Fibroblast of lung (primary cell): ENCODE data around the gene KCNH1. TPM values are rescaled to one million over a fixed set of nuclear protein-coding genes. Genes with fewer than 3 reads are reported as not detected.

ENCODE experiments used
- DNase-seq, 2 donors: peaks; one replicate each; pipeline versions ENCODE4 v3.0.0 to v3.0.0-alpha.2; 2010; ENCODE audit warnings: low read depth in 2 of 2
- H2AFZ ChIP-seq: 2 replicates; pipeline ENCODE4 v1.5.1; 2012; ENCODE audit warnings: low read length, control low read depth, inconsistent platforms
- H3K27ac ChIP-seq: 2 replicates; pipeline ENCODE4 v1.5.1; 2011; ENCODE audit warnings: low read length, control low read depth; ENCODE audit not compliant: insufficient read depth
- H3K27me3 ChIP-seq: 2 replicates; pipeline ENCODE4 v1.5.1; 2011; ENCODE audit warnings: mild to moderate bottlenecking, low read length; ENCODE audit not compliant: control insufficient read depth, insufficient read depth
- H3K36me3 ChIP-seq: 2 replicates; pipeline ENCODE4 v1.5.1; 2011; ENCODE audit warnings: low read length; ENCODE audit not compliant: control insufficient read depth, insufficient read depth
- H3K4me1 ChIP-seq: 2 replicates; pipeline ENCODE4 v1.5.1; 2011; ENCODE audit warnings: low read length; ENCODE audit not compliant: control insufficient read depth, insufficient read depth; ENCODE audit errors: extremely low read depth
- H3K4me2 ChIP-seq: 2 replicates; pipeline ENCODE4 v1.5.1; 2011; ENCODE audit warnings: low read length, control low read depth; ENCODE audit not compliant: insufficient read depth; ENCODE audit errors: extremely low read depth
- H3K4me3 ChIP-seq, 4 experiments: fragments of 200-600 bp in 1 of 4; sonication (generic) in 1 of 4; replicated peaks in 1 of 4; 2 replicates each; pipeline ENCODE4 v1.5.1; 2011 to 2016; ENCODE audit warnings: low read length in 4 of 4, low read depth in 3 of 4, mild to moderate bottlenecking in 3 of 4, control low read depth in 2 of 4, inconsistent platforms in 1 of 4, mixed read lengths in 1 of 4; ENCODE audit not compliant: insufficient read depth in 1 of 4; ENCODE audit errors: control extremely low read depth in 1 of 4
- H3K79me2 ChIP-seq: 2 replicates; pipeline ENCODE4 v1.5.1; 2012; ENCODE audit warnings: mild to moderate bottlenecking, low read length, inconsistent platforms; ENCODE audit not compliant: control insufficient read depth, insufficient read depth
- H3K9ac ChIP-seq: 2 replicates; pipeline ENCODE4 v1.5.1; 2011; ENCODE audit warnings: mild to moderate bottlenecking, low read length, control low read depth; ENCODE audit not compliant: insufficient read depth
- H3K9me3 ChIP-seq: 2 replicates; pipeline ENCODE4 v1.5.1; 2012; ENCODE audit warnings: low read depth, low read length; ENCODE audit not compliant: control insufficient read depth, insufficient read depth
- H4K20me1 ChIP-seq: 2 replicates; pipeline ENCODE4 v1.5.1; 2011; ENCODE audit warnings: low read length; ENCODE audit not compliant: control insufficient read depth, insufficient read depth; ENCODE audit errors: extremely low read depth
- CTCF ChIP-seq, 2 donors: IDR thresholded peaks in 1 of 2; conservative IDR thresholded peaks in 1 of 2; 1 replicate in 1 of 2; 2 replicates in 1 of 2; pipeline ENCODE4 v1.5.1; 2011 to 2012; ENCODE audit warnings: low read length in 2 of 2, control low read depth in 1 of 2, inconsistent platforms in 1 of 2, low read depth in 1 of 2, mild to moderate bottlenecking in 1 of 2
- EZH2 ChIP-seq: IDR thresholded peaks from 2 replicates; pipeline ENCODE4 v1.5.1; 2012; ENCODE audit warnings: low read length, control low read depth, mild to moderate bottlenecking; ENCODE audit errors: missing control alignments
- polyA plus RNA-seq, 2 donors: library from polyadenylated mRNA; depleted of rRNA in 1 of 2; stranded (reverse) in 1 of 2; unstranded in 1 of 2; fragments of >200 nt; gene quantifications; 2 replicates each; pipeline ENCODE4 v1.2.1, GENCODE V29; 2011 to 2012; ENCODE audit warnings: missing spikeins in 1 of 2
- total RNA-seq: library from RNA; depleted of rRNA; stranded (reverse); fragments of >200 nt; gene quantifications from 2 replicates; pipeline ENCODE4 v1.2.1, GENCODE V29; 2014

Gene KCNH1
- total and polyA plus RNA-seq, 2 donors (not counting 1 experiment from before 2014, with no cell fraction given) = 0.17 to 1.5 TPM

- Histone ChIP-seq H3K79me2 (no peaks in the 10 kb centered on the region), H3K27ac (no peak overlapping the region), H3K9ac (no peak overlapping the region), H3K9me3 (no peaks in the 10 kb centered on the region), H3K36me3 (no peaks in the 10 kb centered on the region), H3K4me1 (no peaks in the 10 kb centered on the region), H2AFZ (no peak overlapping the region), H3K4me2 (no peak overlapping the region), H3K4me3 (no peak overlapping the region), H4K20me1 (no peaks in the 10 kb centered on the region), H3K27me3 (no peaks in the 10 kb centered on the region)
- TF ChIP-seq EZH2 (no peak), CTCF (conservative IDR thresholded peaks at IDR 0.05 in 1 of 2, IDR thresholded peaks at IDR 0.05 in 1 of 2; ENCODE audit: low read depth in 1 of 2, low read length in 2 of 2) (no peak)
- no peak for DNase-seq
These were observed 500.8 kb downstream of the KCNH1 start for GRCh38 chr1:210633140-210633539.

GRCh38 chr1:210631399-210631798 lies 502.5 kb downstream of the KCNH1 start:
- DNase-seq = no peak
- H3K9ac ChIP-seq = no peak overlapping the region
- H3K27ac ChIP-seq = no peak overlapping the region
- no peaks in the 10 kb centered on the region for H3K9me3 ChIP-seq
- no peaks in the 10 kb centered on the region for H4K20me1 ChIP-seq
- no peak overlapping the region for H3K4me3 ChIP-seq
- H3K4me1 ChIP-seq = no peaks in the 10 kb centered on the region
- H2AFZ ChIP-seq = no peak overlapping the region
- TF ChIP-seq CTCF (conservative IDR thresholded peaks at IDR 0.05 in 1 of 2, IDR thresholded peaks at IDR 0.05 in 1 of 2; ENCODE audit: low read depth in 1 of 2, low read length in 2 of 2) (no peak), EZH2 (no peak)
- no peaks in the 10 kb centered on the region for H3K79me2 ChIP-seq
- no peaks in the 10 kb centered on the region for H3K36me3 ChIP-seq
- no peak overlapping the region for H3K4me2 ChIP-seq
- no peaks in the 10 kb centered on the region for H3K27me3 ChIP-seq

- H3K4me1 ChIP-seq = no peaks in the 10 kb centered on the region
- no peaks in the 10 kb centered on the region for H4K20me1 ChIP-seq
- H3K79me2 ChIP-seq = no peaks in the 10 kb centered on the region
- no peaks in the 10 kb centered on the region for H3K27me3 ChIP-seq
- no peak overlapping the region for H2AFZ ChIP-seq
- H3K36me3 ChIP-seq = no peaks in the 10 kb centered on the region
- H3K4me2 ChIP-seq = no peak overlapping the region
- TF ChIP-seq CTCF (conservative IDR thresholded peaks at IDR 0.05 in 1 of 2, IDR thresholded peaks at IDR 0.05 in 1 of 2; ENCODE audit: low read depth in 1 of 2, low read length in 2 of 2) = no peak
- TF ChIP-seq EZH2 = no peak
- no peak overlapping the region for H3K4me3 ChIP-seq
- DNase-seq = no peak
- H3K27ac ChIP-seq = no peak overlapping the region
- H3K9ac ChIP-seq = no peak overlapping the region
- no peaks in the 10 kb centered on the region for H3K9me3 ChIP-seq
These were observed 504.7 kb downstream of the KCNH1 start for GRCh38 chr1:210629276-210629675.
